ENCODE results near the gene MPO. TPM values are rescaled to one million over a fixed set of nuclear protein-coding genes. Genes with fewer than 3 reads are reported as not detected.

MPO gene
- total RNA-seq: 2.0 TPM

GRCh38 chr17:58280480-58281217 lies at the start of gene MPO:
Gene MPO, minus strand, starts transcription at chr17:58280935. Its CDS starts 177 bp downstream, at chr17:58280758.
- no peak for ATAC-seq
- intact Hi-C loops (cut with DNase I): no loop called here
- no peak for DNase-seq (ENCODE audit: low spot score)

GRCh38 chr17:58329810-58330537 lies 49.2 kb upstream of the MPO start:
- no peak for DNase-seq (ENCODE audit: low spot score)
- intact Hi-C loops (cut with DNase I): no loop called here
- ATAC-seq: no peak

- intact Hi-C loops (cut with DNase I): no loop called here
- no peak for DNase-seq (ENCODE audit: low spot score)
- ATAC-seq: peak; percentile 51
Measured at GRCh38 chr17:58329035-58329809, 48.5 kb upstream of the MPO start.

GRCh38 chr17:58328195-58329034 lies 47.7 kb upstream of the MPO start, which contains the start of gene TSPOAP1:
Gene TSPOAP1, minus strand, starts transcription at chr17:58328795. Its CDS starts 875 bp downstream, at chr17:58327920.
- intact Hi-C loops (cut with DNase I): no loop called here
- DNase-seq (ENCODE audit: low spot score): no peak
- no peak for ATAC-seq

DNA sequence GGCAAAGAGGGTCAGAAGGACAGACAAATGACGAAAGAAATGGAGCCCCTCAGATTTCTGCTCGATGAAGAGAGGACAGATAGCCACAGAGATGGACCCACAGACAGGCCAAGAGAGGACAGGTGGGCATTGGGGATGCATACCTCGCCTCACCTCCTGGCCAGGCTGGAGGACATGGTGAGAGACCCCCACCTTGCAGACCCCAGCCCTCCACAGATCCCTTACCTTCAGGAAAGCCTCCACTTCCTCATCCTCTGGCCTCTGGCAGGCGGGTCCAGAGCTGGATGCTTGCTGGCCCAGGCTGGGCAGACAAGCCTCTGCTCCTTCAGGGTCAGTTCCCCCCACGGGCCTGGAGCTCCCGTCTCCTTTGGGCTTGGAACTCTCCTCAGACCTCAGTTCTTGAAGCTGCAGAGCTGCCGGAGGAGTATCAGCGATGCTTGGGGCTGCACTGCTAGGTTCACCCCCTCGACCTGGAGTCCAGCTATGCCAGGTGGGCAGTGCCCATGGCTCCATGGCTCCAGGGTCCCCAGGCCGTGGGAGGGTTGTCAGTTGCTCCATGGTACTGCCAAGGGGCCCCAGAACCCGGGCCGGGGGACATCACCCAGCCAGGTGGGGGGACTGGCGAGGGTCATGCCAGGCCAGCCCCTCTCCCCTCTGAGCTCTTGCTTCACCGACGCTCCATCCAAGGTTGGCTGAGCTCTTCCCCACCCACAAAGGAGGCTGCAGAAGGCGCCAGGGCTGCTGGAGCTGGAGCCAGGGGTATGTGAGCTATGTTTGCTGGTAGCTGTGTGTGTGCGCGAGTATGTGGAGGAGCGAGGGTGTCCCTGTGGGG lies 46.8 kb upstream of the MPO start:
- DNase-seq (ENCODE audit: low spot score): no peak

GRCh38 chr17:58326609-58327362 lies 46.1 kb upstream of the MPO start:
- intact Hi-C loops (cut with DNase I): no loop called here
- no peak for DNase-seq (ENCODE audit: low spot score)
- no peak for ATAC-seq

More for the DNA sequence above, 46.8 kb upstream of the MPO start:
- intact Hi-C loops (cut with DNase I): no loop called here
- ATAC-seq: no peak

GRCh38 chr17:58325976-58326468 lies 45.3 kb upstream of the MPO start:
- no peak for ATAC-seq
- intact Hi-C loops (cut with DNase I): no loop called here
- no peak for DNase-seq (ENCODE audit: low spot score)

GRCh38 chr17:58325289-58325726 lies 44.6 kb upstream of the MPO start:
- intact Hi-C loops (cut with DNase I): no loop called here
- no peak for DNase-seq (ENCODE audit: low spot score)
- ATAC-seq: no peak

- ATAC-seq (peak; percentile 30), DNase-seq (ENCODE audit: low spot score) (no peak)
- intact Hi-C loops (cut with DNase I): no loop called here
Measured at GRCh38 chr17:58324409-58325288, 43.9 kb upstream of the MPO start.

DNA sequence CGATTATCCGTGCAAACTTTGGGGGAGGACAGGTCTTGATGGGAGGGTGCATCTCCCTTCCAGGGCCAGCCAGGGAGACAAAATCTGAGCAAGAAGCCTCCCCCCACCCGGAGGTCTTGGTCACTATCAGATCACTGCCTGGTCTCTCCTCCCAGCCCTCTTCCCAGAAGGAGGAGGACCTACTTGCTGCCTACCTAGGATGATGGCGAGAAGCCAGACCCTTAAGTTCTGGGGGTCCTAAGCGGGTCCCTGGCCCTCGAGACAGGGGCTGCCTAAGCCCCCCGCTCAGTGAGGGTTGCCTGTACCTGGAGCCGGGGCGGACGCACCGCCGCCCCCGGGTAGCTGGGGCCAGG lies 43.3 kb upstream of the MPO start:
- intact Hi-C loops (cut with DNase I): no loop called here
- DNase-seq (ENCODE audit: low spot score) (no peak), ATAC-seq (no peak)

DNA sequence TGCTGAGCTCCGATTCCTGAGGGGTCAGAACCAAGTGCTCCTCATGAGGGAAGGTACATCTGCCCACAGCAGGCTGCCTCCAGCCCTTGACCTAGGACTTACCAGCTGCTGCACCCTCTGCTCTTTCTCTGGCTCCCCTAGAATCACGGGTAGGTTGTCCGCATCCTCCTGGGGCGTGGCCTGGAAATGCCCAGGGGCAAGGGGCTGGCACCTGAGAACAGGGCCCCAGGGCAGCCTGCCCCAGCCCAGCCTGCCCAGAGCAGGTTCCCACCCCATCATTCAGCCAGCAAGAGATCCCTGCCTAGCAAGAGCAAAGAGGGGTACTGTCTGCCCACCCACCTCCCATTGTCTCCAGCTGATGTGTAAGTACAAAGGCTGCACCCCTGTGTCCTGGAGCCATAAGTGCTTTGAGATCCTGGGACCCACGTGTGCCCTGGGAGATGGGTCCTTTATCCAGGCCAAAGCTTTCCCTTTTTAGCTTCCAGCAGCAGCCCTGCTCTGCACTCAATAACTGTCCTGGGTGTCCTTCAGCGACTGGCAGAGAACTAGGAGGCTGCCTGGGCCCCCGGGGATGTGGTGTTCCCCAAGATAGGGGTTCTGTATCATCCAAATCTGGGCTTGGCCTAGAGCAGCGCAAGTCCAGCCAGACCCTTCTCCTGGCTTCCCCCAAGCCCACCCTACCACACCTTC lies 42.8 kb upstream of the MPO start:
- ATAC-seq (no peak), DNase-seq (ENCODE audit: low spot score) (no peak)
- intact Hi-C loops (cut with DNase I): no loop called here

DNA sequence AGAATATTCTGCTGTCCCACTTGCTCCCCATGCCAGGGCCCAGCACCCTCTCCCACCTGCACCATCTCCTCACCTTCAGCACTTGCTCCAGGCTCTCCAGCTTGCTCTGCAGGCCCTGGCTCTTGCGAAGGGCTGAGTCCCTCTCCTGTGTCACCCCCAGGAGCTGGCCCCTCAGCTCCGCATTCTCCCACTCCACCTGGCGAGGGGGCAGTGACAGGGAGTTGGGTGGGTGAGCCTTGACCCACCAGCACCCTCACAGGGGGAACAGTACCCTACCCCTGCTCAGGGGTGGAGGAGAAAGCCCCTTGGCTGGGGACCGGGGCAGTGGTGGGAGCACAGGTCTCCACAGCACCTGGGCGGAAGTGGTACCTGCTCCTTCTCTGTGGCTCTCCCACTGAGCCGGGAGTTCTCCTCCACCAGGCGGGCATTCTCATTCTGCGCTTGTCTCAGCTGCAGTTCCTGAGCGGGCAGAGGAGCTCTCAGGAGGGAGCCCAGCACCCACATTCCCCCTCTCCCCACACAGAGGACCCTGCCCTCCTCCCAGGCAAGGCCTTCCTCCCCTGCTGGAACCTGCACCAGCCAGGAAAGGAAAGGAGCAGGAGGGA lies 41.9 kb upstream of the MPO start:
- no peak for DNase-seq (ENCODE audit: low spot score)
- ATAC-seq: no peak
- intact Hi-C loops (cut with DNase I): no loop called here

GRCh38 chr17:58321571-58322525 lies 41.1 kb upstream of the MPO start:
- intact Hi-C loops (cut with DNase I): no loop called here
- ATAC-seq: no peak

DNA sequence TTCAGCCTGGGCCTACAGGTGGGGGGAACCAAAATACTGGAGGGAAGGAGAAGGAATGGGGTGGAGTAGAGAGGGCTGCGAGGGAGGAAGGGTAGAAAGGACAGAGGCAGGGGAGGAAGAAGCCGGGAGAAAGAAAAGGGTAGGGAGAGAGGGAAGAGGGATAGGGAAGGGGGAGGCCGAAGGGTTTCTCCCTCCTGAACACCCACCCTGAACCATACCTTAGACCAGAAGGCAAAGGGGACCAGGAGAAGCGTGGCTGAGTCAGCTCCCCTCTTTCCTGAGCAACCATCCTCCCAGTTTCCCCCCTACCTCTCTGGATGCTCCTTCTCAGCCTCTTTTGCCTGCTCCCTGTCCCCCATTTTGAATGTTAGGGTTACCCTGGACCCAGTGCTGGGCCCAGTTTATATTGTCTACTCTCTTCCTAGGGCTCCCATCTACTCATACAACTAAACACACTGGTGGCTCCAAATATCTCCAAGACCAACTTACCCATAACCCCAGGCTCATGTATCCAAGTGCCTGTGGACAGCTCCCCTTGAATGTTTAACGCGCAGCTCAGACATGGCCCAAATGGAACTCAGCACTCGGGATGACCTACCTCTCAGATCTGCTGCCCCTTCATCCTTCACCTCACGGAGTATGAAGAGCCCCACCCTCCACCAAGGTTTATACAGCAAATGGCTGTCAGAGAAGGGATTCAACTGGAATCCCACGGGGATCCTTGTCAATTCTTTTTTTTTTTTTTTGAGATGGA lies 40.0 kb upstream of the MPO start:
- ATAC-seq (no peak), DNase-seq (ENCODE audit: low spot score) (no peak)
- intact Hi-C loops (cut with DNase I): no loop called here

More at GRCh38 chr17:58321571-58322525, 41.1 kb upstream of the MPO start:
- DNase-seq (ENCODE audit: low spot score): no peak
